CD4-positive, alpha-beta T cell treated with Interferon alpha-2 for 1 hour (primary cell): Measurements from ENCODE around the gene SLC26A9.

ENCODE experiments used
- DNase-seq, 2 donors: peaks; one replicate each; pipeline ENCODE4 v3.0.0-alpha.2; 2020 to 2022

The SLC26A9 gene

GRCh38 chr1:205945069-205945468 lies 1.8 kb upstream of the SLC26A9 start:
- DNase-seq = no peak

- DNase-seq = no peak
Observed at GRCh38 chr1:205944525-205944924, 1.3 kb upstream of the SLC26A9 start.

DNA sequence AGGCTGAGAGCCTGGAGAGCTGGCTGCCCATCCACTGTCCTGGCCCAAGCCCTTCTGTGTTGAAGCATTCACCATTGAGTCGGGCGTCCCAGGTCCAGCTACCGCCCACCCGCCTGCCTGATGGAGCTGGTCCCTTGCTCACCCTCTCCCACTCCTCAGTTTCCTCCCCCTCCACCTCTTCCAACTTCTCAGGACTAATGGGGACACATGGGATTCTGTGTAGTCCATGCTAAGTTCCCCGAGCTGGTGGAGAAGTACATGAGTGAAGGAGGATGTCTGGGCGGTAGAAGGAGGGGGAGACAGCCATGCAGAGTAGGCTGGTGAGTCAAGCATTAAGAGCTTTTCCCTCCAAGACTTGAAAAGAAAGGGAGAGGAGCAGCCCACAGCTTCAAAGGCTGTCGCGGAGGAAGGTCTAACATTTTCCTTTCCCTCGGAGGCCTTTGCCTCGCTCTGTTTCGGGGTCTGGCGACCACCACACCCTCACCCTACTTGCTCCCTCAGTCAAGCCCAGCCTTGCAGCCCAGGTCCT lies 561 bp downstream of the SLC26A9 start:
- DNase-seq = no peak

DNA sequence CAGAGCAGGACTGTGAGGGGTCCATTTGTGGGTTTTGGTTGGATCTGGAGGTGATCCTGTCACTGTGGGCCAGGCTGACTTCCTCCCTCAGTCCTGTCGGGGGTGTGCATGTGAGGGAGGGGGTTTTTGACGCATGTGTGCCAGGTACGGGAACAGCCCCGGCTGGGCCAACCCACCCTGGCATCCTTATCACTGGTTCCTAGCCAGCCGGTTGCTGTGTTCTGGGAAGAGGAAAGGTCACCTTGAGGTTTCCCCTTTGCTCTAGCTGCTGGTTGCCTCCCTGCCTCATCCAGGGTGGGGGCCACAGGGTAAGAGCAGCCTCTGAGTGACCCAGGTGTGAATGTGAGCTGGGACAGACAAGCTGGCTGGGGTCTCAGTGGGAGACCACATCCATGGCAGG lies 2.5 kb downstream of the SLC26A9 start:
- no peak for DNase-seq

DNA sequence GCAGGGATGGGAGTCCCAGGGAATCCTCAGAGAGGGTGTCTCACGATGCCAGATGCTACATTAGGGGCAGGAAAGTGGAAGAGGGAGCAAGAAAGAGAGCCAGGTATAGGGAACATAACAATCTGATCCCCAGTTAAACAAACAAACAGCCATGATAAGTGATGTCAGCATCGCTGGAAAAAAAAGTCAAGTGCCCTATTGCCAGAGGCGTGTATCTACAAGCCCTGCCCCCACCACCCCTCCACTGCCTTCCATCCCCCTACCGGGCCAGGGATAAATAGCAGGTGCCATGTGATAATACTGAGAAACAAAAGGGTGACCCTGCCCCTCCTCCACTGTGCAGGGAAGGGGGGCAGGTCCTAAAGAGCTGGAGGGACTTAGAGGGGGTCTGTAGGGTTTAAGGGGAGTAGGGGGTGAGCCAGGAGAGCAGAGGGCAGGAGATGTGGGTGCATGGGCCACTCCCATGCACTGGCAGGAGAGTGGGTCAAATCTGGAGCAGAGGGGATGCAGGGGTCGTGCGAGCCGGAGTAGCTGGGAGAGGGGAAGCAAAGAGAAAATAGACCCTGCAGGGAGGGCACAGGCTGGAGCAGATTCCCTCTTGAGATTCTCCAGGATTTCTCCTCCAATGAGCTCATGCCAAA lies 3.4 kb downstream of the SLC26A9 start:
- no peak for DNase-seq

DNA sequence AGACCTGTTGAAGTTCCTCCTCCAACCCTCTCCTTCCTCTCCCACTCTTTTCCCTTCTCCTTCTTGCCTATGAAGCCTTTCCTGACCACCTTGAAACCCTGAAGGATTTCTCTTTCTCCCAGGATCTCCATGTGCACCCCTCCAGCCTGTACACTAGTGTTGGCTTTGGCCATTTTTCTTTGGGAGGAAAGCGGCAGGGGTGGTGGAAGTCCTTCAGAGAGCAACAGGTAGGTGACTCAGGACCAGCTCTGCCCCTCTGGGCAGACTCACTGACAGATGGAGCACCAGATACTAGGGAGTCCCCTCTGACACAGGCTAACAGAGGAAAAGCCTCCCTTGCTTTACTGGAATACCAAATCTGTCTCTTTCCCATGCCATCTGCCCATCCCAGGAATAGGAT lies 4.6 kb downstream of the SLC26A9 start:
- DNase-seq = no peak

GRCh38 chr1:205936846-205937586 lies 6.2 kb downstream of the SLC26A9 start:
- no peak for DNase-seq

DNA sequence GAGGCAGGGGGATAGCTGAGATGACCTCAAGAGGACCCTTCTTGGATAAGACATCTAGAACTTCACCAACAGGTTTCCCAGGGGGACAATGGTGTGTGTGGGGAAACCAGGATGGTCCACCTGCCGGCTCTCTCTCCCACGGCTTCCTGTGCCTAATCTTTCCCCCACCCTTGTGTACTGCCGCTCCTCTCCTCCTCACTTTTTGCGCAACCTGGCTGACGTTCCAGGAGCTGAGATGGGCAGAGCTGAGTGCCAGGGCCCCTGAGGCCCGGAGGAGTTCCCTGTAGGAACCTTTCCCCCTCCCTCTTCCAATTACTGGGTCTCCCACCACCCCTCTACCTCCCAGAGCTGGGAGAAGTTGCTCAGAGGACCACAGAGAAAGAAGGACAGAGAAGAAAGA lies 6.9 kb downstream of the SLC26A9 start:
- no peak for DNase-seq

- no peak for DNase-seq
Observed at GRCh38 chr1:205935869-205936268, 7.4 kb downstream of the SLC26A9 start.

- DNase-seq = no peak
Observed at GRCh38 chr1:205934788-205935187, 8.5 kb downstream of the SLC26A9 start.

DNA sequence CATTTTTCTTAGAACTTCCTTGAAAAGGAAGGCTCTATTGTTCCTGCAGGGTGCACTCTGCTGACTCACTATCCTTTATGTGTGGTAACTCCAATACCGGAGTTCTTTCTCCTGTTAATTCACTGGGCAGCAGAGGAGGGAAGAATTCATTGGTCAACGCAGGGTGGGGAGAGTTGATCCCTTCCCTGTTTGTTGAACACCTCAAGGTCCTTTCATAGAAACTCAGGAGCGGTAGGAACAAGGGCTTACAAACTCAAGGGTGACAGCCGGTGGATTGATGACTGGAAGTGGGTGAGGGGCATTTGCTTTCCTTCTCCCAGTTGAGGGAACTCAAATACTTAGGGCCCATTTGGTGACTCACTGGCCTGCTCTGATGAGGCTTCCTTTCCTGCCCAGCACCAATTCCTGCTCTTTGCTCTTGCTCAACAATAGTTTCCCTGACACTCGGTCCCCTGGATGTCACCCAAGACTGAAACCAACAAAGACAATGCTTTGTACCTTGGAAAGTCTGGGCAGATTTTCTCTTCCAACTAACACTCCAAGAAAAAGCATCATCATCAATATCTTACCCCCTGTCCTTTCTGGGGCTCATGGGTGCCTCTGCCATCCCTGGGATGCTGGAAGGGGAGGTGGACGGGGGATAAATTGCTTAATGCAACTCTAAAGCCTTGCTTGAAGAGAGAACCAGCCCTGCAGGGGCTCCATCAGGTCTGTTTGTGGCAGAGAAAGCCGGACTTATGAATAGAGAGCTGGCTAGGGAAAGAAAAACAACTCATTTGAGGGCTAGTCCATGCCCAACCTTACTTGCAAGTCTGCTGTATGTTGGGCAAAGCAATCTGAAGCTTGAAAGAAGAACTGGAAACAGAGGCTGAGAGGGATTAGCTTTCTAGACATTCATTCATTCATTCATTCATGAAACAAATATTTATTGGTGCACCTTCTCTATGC lies 9.3 kb downstream of the SLC26A9 start:
- peak in 1 of 2 donors; percentile 25 for DNase-seq

GRCh38 chr1:205932776-205933175 lies 10.5 kb downstream of the SLC26A9 start:
- DNase-seq = no peak

DNA sequence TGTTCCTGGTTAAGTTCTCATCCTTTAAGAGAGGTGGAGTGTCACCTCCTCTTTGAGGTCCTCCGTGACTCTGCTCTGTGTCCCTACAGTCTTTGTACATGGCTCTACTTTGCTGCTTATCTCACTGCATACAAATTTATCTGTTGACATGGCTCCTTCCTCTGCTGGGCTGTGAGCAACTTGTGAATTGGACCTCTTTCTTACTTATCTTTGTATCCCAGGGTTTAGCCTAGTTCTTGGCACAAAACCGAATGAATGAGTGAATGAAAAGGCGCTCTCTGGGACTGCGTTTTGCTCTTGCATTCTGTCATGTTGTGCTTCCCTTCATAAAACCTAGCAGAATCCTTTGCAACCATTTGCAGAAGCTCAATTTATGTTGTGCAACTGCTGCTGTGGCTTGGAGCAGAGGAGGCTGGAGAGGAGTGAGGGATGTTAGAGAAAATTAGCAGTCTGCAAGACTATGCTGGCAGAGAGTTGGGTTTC lies 12.4 kb downstream of the SLC26A9 start:
- no peak for DNase-seq

GRCh38 chr1:205930195-205930577 lies 13.1 kb downstream of the SLC26A9 start:
- DNase-seq = no peak

GRCh38 chr1:205929496-205930194 lies 13.6 kb downstream of the SLC26A9 start:
- no peak for DNase-seq

DNA sequence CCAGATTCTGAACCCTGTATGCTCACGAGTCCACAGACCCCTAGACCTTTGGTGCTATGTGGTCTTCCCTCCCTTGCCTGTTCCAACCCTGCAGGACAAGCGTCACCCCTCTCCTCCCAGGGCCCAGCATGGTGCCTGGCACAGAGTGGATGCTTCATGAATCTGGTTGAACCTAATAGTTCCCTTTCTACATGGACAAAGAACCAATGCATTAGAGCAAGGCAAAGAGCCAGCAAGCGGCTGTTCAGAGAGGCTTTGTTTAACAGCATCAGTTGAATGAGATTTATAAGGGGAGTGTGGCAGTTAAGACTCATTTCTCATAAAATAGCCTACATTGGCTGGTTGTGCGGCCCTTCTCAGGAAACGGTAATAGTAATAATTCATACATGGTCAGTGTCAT lies 14.9 kb downstream of the SLC26A9 start:
- DNase-seq = no peak

GRCh38 chr1:205927676-205928075 lies 15.6 kb downstream of the SLC26A9 start:
- DNase-seq = no peak

DNA sequence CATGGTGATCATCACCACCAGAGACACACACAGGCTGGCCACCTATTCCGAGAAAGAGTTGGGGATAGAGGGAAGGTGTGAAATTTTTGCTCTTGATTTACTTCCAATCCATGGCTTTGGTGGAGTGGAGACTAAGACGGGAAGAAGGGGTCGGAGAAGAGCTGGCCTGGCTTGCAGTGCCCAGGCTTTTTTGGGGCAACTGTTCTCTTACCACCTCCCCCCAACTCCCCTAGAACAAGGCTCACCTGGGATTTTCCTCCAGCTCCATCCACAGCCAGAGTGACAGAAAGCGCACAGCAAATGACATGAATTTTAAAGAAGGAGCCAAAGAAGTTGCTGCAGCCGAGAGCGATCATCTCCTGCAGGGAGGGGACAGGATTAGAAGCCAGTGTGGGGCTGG lies 16.0 kb downstream of the SLC26A9 start:
- DNase-seq = no peak

DNA sequence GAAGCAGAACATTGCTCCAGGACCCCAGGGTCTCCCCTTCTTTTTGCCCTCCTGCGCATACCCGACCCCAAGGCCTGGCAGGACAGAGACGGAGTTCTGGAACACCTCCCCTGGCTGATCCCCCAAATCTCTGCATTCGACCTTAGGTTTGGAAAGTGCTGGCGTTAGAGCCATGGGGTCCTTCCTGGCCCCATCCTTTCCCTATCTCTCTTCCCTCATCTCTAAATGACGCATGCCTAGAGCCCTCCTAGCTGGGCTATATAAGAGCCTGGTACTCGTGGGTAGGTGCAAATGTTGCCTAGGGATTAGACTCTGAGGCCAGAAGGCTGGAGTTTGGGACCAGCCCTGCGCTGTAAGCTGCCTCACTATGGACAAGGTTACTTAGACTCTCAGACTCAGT lies 16.6 kb downstream of the SLC26A9 start:
- DNase-seq = no peak

GRCh38 chr1:205926213-205926612 lies 17.0 kb downstream of the SLC26A9 start:
- DNase-seq = no peak

GRCh38 chr1:205925736-205926135 lies 17.5 kb downstream of the SLC26A9 start:
- no peak for DNase-seq

DNA sequence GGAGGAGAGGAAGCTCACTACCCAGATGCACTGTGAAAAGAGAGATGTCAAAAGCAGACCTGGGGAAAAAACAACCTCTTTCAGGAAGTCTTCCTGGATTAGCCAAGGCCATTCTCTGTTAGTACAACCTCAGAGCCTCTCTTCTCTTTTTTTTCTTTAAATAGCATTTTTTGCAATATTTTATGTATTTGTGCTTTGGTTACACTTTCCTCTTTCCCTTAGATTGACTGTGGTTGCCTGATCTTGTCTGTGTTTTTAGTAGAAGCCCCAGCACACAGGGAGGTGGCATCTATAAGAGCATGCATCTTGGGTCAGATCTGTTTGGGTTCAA lies 18.8 kb downstream of the SLC26A9 start:
- DNase-seq = no peak
